Fibroblast of pulmonary artery (primary cell): ENCODE data around the gene OR2AK2.

Experiments used
- DNase-seq: peaks from one replicate; pipeline ENCODE4 v3.0.0-alpha.2; 2010; ENCODE audit warnings: low read depth
- H3K4me3 ChIP-seq: replicated peaks from 2 replicates; pipeline ENCODE4 v1.5.1; 2011; ENCODE audit warnings: low read depth, mild to moderate bottlenecking, control low read depth, low read length, moderate library complexity
- CTCF ChIP-seq: IDR thresholded peaks from 2 replicates; pipeline ENCODE4 v1.5.1; 2011; ENCODE audit warnings: mild to moderate bottlenecking, control low read depth, low read length, inconsistent platforms; ENCODE audit errors: missing control alignments

Gene OR2AK2

DNA sequence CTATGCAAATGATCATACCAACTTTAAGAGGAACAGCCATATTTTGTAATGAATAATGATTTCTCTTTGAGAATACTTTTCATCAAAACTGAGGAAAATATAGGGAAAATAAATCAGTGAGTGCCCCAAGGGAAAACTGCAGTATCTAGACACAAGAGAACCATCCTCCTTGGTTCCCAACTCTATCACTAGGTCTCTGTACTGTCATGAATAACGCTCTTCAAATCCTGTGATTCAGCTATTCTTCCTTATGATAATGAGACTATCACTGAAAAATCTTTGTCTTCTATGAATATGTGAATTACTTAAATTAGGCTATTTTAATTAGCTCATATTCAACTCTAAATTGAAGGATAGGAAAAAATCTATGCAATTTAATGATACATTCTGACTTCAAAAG is 50.8 kb downstream of the OR2AK2 start:
- H3K4me3 ChIP-seq, result no peak overlapping the region
- TF ChIP-seq CTCF, result no peak
- no peak for DNase-seq
